Measurements from ENCODE around the gene PRSS36.

DNA sequence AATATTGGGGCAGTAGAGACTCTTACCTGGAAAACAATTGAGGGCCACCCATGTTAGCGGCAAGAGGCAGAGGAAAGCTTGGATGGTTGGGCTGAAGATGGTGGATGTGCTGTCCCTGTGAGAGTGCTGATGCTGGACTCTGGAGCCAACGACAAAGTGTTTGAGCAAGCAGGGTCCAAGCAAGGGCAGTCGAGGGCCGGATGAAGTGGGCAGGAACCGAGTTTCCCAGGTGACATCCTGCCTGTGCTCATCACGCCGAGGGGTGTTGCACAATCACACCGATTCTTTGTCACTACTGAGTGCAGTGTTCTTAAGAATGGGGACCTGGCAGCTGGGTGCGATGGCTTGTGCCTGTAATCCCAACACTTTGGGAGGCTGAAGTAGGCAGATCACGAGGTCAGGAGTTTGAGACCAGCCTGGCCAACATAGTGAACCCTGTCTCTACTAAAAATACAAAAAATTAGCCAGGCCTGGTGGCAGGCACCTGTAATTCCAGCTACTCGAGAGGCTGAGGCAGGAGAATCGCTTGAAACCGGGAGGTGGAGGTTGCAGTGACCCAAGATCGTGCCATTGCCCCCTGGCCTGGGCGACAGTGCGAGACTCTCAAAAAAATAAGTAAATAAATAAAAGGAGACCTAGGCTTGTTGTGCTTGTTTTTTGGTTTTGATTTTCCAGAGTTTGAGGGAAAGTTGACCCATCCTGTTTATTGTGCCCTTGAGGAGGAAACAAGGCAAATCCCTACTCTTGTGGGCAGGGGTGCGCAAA, 46.6 kb upstream of the PRSS36 start:
- TF ChIP-seq, protein P1, sequence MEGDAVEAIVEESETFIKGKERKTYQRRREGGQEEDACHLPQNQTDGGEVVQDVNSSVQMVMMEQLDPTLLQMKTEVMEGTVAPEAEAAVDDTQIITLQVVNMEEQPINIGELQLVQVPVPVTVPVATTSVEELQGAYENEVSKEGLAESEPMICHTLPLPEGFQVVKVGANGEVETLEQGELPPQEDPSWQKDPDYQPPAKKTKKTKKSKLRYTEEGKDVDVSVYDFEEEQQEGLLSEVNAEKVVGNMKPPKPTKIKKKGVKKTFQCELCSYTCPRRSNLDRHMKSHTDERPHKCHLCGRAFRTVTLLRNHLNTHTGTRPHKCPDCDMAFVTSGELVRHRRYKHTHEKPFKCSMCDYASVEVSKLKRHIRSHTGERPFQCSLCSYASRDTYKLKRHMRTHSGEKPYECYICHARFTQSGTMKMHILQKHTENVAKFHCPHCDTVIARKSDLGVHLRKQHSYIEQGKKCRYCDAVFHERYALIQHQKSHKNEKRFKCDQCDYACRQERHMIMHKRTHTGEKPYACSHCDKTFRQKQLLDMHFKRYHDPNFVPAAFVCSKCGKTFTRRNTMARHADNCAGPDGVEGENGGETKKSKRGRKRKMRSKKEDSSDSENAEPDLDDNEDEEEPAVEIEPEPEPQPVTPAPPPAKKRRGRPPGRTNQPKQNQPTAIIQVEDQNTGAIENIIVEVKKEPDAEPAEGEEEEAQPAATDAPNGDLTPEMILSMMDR (IDR thresholded peaks at IDR 0.05; ENCODE audit: low read length) = no peak
- no peak for TF ChIP-seq EZH2 (IDR thresholded peaks at IDR 0.05; ENCODE audit: borderline replicate concordance, low read length)

All from OCI-LY1 (cell line).